T47D (cell line): ENCODE measurements around the gene WDR47.
"Not testable (repeated sequence)": the region's sequence is repeated elsewhere in the genome, so short reads cannot be mapped to it uniquely, and the experiment has no call there.

Experiments
- DNase-seq, 2 experiments: peaks; one replicate each; pipeline versions ENCODE4 v3.0.0 to v3.0.0-alpha.2; 2011 to 2012; ENCODE audit warnings: low read depth in 1 of 2, low spot score in 1 of 2
- JUND ChIP-seq: IDR thresholded peaks from 2 replicates; pipeline ENCODE4 v1.6.1; 2012; ENCODE audit warnings: low read depth
- in situ Hi-C: cut with HindIII; loops from 2 replicates; pipeline ENCODE4 v1.10.0; 2016; ENCODE audit warnings: low sequenced_read_pairs, low pct_unique_long_range_greater_than_20kb

Gene WDR47

DNA sequence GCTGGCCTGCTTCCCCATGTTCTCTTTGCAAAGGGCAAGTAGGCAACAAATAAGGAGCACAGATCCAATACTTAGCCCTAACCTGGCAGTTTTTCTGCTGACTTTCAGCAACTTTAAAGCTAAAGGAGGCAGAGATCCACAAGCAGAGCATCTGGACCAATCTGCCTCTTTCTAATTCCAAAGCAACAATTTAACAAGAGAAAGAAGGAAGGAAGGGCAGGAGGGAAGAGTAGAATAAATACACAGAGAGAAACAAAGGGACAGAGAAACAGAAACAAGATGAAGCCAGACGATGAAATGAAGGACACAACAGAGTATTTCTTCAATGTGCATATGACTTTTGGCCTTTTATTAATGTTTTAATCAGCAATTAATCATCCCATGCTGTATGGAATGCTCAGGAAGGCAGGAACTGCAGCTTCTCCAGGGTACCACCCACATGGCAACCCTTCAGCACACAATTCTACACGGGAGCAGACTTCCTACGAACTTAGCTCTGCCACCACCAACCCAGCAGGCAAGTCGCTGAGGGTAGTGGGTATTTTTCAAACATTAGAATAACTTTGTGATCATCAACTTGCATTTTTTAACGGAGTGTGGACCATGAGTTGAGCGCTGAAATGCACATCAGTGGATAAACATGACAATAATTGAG is 93.9 kb downstream of the WDR47 start:
- no peak for TF ChIP-seq JUND
- in situ Hi-C loops: no loop called here
- DNase-seq: no peak

- no peak for TF ChIP-seq JUND
- in situ Hi-C loops: no loop called here
- DNase-seq: no peak
Measured at GRCh38 chr1:108936170-108936569, 105.7 kb downstream of the WDR47 start.

DNA sequence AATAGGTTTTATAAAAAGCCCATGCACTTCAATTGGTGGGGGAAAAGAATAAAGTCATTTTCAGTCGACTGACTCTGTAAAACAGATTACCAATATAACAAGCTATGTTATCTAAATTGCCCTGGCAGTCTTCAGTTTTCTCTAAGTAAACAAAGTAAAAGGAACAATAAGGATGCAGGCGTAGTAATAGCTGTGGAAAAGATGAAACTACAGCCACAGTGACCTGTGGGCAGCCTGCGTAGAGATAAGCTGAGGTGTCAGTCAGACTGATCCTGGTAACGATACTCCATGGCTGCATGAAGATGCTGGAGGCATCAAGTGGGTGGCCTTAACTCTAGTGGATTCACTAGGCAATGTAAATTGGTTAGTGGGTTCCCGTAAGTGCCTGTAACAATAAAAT is 108.0 kb downstream of the WDR47 start:
- in situ Hi-C loops: no loop called here
- DNase-seq: no peak
- no peak for TF ChIP-seq JUND

- DNase-seq, in situ Hi-C loops: not testable (repeated sequence)
Measured at GRCh38 chr1:108927565-108927964, 114.3 kb downstream of the WDR47 start.

DNA sequence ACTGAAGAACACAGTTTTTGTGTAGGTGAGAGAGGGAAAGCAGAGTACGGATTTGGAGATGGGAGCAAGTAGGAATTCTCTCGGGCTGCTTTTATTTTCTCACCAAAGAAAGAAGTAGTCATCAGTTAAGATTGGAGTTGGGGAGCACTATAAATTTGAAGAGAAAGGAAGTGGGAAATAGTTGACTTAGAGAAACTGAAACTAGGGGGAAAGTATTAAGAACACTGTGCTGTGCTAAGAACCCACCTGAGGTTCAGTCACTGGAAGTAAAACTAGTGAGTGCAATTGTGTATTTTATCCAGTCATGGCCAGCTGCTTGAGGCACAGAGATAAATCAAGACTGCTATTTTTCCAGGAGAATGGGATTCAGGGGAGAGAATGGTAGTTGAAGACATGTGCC is 116.0 kb downstream of the WDR47 start:
- DNase-seq: no peak
- in situ Hi-C loops: no loop called here
- no peak for TF ChIP-seq JUND
